HK-2 (cell line): ENCODE measurements around the gene HDAC5.

Experiments
- DNase-seq: peaks from one replicate; pipeline ENCODE4 v3.0.0-alpha.2; 2018; ENCODE audit not compliant: unreplicated experiment

The HDAC5 gene

DNA sequence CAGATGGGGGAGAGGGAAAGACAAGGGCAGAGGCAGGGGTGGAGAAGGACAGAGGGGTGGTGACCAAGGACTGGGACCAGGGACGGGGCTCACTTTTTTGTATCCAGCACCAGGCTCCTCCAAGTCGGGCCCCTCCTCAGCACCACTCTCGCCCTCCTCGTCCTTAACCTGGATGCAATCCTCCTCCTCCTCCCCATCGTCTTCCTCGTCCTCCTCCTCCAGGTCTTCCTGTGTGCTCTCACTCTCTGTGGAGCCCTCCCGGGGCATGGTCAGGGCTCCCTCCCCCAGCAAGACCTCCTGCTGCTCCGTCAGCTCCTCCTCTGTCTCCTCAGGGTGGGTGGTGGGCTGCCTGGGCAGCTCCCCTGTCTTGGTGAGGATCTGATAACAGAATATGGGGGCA, 36.1 kb downstream of the HDAC5 start:
- DNase-seq = no peak

DNA sequence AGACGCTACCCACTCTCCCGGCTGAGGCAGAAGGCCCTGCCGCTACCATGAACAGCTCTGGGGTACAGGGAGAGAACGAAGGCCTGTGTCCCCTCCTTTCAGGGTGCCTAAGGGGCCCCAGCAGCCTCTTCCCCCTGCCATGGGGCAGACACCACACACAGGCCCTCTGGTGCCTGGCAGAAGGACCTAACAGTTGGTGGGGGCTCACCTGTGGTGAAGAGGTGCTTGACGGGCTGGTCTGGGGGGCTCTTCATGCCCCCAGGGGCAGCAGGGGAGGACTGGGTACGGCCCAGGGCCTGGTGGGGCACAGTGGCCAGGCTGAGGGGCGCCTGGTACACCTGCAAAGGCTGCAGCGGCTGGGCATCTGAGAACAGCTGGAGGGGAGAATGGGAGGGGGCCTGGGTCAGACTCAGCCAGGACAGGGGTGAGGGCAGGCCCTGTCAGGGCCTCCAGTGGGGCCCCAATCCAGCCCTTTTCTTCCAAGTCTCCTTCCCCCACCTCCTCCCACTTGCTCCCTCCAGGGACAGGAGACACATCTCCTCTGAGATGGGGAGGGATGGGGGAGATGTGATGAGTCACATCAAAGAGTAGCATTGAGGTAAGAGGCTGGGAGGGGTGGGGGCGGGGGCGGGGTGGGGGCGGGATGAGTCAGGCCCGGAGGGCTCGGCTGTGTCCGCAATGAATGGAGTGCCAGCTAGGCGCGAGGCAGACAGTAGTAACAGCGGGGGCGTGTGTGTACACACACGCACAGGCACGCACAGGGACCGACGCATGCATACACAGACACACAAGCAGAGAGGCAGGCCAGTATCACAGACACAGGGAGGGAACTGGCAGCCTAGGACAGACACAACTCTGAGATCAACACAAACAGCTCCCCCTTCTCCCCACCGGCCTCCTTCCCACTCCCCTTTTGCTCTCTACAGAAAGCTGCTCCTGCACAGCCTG, 36.8 kb downstream of the HDAC5 start:
- DNase-seq = peak; percentile 89

DNA sequence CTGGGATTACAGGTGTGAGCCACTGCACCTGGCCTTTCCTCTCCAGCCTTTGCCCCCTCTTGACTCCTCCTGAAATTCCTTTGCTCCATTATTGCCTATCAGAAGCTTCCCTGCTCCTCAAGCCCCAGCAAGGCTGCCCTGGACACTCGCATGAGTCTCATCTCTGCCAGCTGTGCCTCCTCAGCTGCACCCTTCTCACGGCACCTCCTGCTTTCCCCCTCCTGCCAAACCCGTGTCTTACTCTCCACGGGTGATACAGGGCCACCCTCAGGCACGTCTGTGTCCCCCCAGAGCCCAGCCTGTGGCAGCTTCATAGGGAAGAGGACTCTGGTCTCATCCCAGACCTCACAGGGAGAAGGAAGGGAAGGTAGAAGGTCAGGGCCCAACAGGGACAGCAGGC, 37.5 kb downstream of the HDAC5 start:
- DNase-seq = no peak

DNA sequence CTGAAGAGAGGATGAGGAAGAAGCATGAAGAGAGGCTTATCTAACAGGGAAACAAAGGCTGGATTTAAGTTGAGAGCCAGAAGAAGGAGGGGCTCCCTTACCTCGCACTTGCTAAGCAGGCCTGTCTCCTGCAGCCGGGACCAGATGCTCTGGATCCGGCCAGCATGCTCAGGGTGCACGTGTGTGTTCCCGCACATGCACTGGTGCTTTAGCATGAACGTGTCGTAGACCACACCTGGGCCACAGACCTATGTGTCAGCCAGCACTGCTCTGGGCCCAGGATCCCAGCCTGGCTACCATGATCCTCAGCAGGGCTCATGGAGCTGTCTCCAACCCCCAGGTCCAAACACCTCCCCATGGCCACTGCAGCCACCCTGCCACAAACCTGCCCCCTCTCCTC, 38.5 kb downstream of the HDAC5 start:
- no peak for DNase-seq

DNA sequence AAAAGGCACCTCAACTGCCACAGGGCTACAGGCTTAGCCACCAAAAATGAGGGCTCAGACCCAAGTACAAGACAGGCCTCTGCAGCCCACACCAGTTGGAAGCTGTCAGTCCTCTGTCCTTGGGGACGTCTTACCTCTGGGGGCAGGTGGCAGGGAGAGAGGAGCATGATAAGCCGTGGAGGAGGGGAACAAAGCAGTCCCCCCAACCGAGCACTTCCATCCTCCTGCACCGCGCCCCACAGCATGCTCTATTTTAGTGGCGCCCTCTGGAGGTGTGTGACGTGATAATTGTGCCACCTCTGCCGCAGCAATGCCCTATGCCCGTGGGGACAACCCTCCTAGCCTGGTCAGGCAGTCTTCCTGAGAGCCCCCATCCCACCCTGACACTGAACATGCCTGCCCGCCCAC, 39.3 kb downstream of the HDAC5 start:
- peak; percentile 37 for DNase-seq

DNA sequence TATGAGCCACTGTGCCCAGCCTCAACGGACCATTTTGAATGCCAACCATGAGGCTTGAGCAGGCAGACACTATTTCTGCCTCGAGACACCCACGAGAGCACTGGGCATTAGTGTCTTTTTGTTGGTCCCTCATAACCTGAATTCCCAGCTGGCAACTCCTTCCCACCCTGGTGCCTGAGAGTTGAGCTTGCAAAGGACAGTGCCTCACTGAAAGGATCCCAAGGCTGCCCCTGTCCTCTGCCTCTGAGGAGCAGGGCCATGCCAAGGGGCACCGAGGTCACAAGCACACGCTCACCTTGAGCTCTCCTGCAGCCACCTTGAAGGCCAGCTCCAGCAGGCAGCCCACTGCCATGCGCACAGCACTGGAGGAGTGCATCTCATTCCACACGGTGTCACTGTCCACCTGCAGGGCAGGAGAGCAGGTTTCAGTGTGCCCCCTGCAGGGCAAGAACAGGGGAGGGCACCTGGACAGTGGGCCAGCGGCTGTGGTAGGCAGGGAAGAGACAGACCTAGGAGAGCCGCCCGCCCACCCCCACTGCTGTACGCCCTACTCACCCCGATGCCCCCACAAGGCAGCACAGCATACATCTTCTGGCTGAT, 40.1 kb downstream of the HDAC5 start:
- peak; percentile 58 for DNase-seq

DNA sequence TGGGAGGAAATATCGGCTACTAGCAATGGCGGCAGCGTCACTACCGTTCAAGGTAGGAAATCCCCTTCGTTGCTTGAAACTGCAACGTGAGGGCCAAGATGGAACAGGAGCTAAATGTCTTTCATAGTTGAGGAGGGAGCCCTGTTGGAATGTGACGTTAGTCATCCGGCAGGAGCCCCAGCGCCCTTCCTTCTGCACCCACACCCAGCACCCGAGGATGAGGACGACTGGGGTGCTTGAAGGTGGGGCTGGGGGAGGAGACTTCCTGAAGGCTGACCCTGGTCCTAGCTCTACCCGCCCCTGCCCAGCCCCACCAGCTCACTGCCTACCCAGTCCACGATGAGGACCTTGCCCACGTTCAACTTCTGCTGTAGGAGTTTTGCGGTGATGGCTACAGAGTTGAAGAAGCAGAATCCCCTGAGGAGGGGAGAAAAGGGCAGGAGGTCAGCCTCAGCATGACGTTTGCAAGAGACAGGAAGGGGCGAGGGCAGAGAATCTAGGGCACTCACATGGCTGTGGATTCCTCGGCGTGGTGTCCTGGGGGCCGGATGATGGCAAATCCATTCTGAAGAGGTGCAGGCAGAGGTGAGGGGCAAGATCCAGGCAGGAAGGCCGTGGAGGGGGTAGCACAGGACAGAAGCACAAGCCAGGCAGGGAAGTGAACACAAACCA, 41.0 kb downstream of the HDAC5 start:
- DNase-seq = no peak

DNA sequence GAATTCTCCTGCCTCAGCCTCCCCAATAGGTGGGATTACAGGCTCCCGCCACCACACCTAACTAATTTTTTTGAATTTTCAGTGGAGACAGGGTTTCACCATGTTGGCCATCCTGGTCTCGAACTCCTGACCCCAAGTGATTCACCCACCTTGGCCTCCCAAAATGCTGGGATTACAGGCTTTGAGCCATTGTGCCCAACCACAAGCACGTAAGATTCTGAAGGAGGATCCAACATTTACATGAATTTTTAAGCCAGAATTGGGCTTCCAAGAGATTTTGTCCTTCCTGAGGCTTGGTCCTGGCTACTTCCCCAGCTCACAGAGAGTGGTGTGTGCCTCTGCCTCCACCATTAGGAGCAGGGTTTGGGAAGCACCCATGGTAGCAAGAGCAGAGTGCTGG, 41.8 kb downstream of the HDAC5 start:
- DNase-seq = no peak

DNA sequence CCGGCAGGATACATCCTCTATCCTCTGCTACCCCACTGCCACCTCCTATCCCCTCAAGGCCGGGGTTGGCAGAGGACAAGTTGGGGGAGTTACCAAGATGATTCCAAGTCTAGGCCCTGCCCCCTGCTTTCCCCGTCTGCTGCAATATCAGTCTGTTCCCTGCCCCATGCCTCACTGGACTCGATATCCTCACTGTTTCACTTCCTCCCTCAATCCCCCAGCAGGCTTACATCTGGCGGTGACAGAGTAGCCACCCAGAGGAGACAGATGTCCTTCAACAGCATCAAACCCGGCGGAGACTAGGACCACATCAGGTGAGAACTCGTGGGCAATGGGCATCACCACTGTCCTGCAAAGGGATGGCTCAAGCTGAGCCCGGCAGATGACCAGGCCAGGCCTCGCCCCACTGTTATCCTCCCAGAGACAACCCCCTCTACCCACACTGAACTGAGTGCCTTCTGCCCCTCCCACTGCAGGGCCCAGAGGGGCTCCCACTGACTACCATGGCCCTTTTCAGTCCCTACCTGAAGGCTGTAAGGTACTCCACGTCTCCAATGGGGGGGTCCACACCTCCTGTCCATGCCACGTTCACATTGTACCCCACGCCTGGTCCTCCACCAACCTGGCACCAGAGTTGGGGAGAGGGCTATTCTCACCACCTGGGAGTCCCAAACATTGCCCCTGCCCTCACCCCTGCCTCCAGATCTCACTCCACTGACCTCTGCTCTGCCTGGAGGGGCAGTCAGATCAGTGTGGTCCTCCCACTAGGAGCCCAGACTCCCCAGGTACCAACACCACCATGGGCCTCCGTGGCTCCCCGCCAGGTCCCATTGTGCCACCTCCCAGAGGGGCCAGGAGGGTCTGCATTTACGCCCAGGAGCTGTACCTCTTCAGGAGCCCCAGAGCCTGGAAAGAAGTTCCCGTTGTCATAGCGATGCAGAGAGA, 43.3 kb downstream of the HDAC5 start:
- DNase-seq = no peak

DNA sequence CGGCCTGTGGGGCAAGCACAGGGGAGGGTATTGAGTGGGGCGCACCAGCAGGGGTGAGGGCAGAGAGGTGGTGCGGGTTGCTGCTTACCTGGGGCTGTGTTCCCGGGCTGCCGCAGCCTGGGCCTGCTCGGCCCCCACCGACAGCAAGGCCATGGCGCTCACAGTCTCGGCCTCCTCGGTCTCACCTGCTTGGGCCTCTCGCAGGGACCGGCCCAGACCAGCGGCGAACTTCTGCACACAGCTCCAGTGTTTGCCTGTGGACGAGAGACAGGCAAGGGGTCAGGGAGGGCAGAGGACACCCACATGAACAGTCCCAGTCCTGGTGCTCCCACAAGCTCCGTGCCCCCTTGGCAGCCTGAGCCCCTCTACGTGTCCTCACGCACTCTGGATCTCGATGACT, 45.0 kb downstream of the HDAC5 start:
- no peak for DNase-seq

DNA sequence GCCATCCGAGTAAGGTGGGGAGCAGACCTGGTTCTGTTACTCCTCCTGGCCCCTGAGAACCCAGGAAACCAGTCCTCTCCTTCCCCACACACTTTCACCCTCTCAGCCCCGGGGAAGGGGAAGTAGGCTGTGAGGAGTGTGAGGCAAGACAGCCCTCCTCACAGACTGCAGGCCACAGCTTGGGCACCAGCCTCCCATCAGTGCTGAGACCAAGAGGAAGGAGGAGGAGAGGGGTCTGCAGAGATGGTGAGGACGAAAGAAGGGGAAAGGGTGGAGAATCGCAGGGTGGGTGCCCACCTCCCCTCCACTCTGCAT, 45.9 kb downstream of the HDAC5 start:
- no peak for DNase-seq

DNA sequence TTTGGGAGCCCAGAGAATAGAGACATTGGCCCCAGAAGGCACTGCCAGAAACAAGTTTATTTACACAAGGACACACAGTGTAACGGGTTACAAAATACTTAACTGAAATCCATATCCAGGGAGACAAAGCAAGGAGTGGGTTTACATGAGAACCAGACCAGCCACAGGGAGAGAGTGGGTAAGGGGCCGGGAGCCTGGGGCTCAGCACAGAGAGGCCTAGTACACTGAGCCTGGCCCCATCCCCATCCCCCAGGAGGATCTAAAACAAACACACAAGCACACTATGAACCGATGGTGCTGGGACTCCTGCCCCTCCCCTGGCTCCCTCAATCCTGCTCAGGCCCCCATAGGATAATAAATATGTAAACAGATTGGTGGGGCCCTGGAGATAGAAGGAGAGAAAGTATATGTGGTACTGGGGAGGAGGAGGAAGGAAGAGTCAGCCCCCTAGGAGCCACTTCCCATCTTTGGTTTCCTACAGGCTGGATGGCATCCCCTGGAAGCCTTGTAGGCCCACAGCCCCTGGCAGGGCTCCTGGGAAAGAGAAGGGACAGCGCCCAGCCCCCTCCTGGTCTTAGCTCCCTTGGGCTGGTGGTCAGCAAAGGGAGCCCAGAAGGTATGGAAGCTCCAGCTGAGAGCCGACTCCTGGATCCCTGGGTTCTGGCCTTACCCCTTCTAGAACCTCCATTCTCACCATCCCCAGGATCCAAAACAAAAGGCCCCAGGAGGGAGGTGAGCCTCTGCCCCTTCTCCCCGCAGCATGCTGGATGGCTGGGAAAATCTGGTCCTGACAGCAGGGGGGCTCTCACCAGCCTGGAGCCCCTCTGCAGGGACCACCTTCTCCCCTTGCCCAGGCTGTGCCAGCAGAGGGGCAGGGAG, 46.5 kb downstream of the HDAC5 start:
- no peak for DNase-seq

DNA sequence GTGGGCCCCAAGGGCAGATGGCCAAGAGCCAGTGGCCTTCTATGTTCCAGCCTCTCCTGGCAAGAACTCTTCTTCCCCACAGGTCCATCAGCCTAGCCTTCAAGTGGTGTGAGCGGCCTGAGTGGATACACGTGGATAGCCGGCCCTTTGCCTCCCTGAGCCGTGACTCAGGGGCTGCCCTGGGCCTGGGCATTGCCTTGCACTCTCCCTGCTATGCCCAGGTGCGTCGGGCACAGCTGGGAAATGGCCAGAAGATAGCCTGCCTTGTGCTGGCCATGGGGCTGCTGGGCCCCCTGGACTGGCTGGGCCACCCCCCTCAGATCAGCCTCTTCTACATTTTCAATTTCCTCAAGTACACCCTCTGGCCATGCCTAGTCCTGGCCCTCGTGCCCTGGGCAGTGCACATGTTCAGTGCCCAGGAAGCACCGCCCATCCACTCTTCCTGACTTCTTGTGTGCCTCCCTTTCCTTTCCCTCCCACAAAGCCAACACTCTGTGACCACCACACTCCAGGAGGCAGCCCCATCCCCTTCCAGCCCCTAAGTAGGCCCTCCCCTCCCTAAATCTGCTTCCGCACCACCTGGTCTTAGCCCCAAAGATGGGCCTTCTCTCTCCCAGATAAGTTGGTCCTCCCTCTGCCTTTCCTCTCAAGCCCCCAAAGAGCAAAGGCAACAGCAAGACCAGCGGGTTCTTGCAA, 47.7 kb downstream of the HDAC5 start:
- no peak for DNase-seq

DNA sequence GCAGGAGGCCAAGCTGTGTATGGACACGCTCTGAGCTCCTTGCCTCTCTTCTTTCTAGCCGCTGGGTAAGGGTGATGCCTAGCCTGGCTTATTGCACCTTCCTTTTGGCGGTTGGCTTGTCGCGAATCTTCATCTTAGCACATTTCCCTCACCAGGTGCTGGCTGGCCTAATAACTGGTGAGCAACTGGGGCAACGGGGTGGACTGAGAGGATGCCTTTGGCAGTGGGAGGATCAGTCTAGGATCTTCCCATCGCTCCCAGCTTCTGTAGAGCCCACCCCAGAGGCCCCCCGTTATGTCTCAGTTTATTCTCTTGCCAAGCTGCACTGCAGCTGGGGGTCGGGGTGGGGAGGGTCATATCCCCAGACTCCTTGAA, 48.5 kb downstream of the HDAC5 start:
- no peak for DNase-seq

DNA sequence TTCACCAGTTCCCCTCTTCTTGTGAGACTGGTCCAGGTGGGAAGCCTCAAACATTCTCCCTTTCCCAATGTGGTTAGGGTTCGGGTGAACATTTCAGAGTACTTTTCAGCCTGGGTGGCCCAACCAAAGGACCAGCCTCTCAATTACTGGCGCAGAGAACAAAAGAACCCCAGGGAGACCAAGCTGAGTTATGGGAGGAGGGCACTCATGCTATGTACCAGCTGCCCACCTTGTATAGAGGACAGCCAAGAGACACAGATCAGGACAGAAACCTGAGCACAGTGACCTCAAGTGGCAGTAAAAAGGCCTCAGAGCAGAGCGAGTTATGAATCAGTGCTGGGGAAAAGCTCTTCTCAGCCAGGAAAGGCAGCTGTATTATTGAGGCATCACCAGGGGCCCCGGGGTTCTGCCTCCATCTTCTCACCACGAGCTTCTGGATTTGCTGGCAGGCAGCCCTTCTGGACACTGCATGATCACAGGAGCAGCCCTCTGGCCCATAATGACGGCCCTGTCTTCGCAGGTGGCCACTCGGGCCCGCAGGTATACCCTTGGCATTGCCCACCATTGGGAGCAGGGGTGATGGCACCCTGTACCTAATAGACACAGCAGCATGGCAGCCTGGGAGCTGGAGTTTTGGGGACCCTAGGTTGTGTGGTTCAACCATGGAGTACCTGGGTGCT, 49.1 kb downstream of the HDAC5 start:
- DNase-seq = no peak

DNA sequence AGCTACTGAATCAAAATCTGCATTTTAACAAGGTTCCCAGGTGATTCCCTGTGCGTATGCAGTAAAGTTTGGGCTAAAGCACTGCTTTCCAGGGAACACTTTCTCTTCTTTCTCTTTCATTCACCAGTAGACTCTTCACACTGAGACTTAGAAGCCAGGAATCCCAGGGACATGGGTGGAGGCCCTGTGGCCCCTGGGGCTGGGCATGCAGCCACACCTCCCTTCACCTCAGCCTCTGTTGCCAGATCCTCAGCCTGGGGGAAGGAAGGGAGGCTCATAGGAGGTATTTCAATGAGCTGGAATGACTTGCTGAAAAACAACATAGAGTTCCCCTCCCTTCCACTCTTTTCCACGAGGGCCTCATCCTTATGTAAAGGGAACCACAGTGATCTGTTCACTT, 51.7 kb downstream of the HDAC5 start:
- DNase-seq = no peak

DNA sequence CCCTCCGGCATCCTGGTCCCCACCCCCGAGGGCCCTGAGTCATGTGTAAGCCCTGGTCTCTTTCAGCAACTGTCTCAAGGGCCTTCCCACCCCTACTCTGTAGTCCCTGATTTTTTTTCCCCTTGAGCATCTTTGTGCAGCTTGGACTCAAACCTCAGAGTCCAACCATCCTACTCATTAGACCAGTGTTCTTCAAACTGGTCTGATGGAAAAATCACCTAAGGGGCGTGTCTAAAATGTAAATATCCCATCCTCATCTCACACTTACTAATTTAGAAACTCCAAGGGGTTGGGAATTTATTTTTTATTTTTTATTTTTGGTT, 52.3 kb downstream of the HDAC5 start:
- no peak for DNase-seq

DNA sequence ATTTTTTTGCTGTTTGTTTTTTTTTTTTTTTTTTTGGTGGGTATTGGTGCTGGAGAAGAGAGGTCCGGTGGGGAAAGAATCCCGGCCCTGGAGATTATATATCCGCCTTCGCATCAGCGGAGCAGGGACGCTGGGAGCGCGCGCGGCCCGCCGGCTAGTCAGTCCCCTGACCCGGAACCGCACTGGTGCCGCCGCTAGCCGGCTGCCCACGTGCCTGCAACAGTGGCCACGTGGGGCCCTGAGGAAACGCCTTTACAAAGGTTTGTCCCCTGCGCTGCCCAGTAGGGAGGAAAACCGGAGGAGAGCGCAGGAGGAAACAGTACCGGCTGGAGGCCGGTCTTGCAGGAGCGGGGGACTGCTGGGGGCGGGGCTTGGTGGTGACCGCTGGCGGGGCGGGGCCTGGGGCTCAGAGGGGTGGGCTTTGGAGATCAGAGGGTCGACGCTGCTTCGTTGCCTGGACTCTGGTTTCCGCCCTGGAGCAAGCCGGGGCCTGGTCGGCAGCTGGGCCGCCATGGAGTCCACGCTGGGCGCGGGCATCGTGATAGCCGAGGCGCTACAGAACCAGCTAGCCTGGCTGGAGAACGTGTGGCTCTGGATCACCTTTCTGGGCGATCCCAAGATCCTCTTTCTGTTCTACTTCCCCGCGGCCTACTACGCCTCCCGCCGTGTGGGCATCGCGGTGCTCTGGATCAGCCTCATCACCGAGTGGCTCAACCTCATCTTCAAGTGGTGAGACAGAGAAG, 52.8 kb downstream of the HDAC5 start, which contains the start of gene G6PC3:
Gene G6PC3, plus strand, starts transcription at position 281 of the 743 bp plus-strand sequence. Its CDS starts 231 bp downstream, at position 512.
- peak; percentile 97 for DNase-seq

DNA sequence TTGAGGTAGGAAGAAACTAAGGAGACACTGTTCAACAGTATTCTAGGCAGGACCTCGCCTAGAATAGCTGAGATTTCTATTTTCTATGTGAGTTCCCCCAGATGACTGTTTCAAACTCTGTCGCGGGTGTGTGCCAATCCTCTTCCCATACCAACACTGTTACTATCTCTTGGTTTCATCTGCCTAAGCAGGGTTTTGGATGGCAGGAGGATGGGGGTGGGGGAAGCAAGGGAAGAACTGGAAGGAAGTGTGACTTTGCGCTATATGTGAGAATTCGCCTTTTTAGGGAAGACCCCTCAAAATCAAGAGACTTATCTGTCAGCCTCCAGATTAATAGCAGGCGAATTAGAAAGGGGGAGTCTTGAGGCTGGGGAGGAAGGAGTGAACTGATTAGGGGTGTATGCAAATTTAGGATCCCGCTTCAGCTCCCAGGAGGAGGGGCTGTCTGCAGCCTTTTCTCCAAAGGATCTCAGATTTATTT, 53.4 kb downstream of the HDAC5 start:
- DNase-seq = peak; percentile 35
